Left ventricle myocardium inferior (tissue), 1 donor: ENCODE results near the gene CFAP61. TPM values are rescaled to one million over a fixed set of nuclear protein-coding genes. Genes with fewer than 3 reads are reported as not detected.

Experiments
- DNase-seq: peaks from one replicate; pipeline ENCODE4 v3.0.0-alpha.2; 2020
- H3K27ac ChIP-seq: fragments of 200-600 bp; replicated peaks from 2 replicates; pipeline ENCODE4 v1.8.0; 2021
- H3K27me3 ChIP-seq: fragments of 200-600 bp; 2 replicates; pipeline ENCODE4 v1.8.0; 2021; ENCODE audit warnings: low read depth
- H3K36me3 ChIP-seq: fragments of 200-600 bp; 2 replicates; pipeline ENCODE4 v1.8.0; 2021
- H3K4me1 ChIP-seq: fragments of 200-600 bp; 2 replicates; pipeline ENCODE4 v1.8.0; 2021
- H3K4me3 ChIP-seq: fragments of 200-600 bp; 2 replicates; pipeline ENCODE4 v1.8.0; 2021; ENCODE audit warnings: mild to moderate bottlenecking, moderate library complexity
- H3K9me3 ChIP-seq: fragments of 200-600 bp; replicated peaks from 2 replicates; pipeline ENCODE4 v1.8.0; 2021
- intact Hi-C: fragments of 100-400 bp; cut with micrococcal nuclease; formaldehyde crosslinking; loops from one replicate; pipeline ENCODE4 v1.11.0; 2022
- total RNA-seq: library from RNA; stranded (reverse); fragmentation: NEBNext Ultra II Directional; extraction: Animal tissue kit (Norgen Biotek cat#: 25700); gene quantifications from one replicate; pipeline ENCODE4 v1.2.1, GENCODE V29; 2021
- TF ChIP-seq, protein P1 (sequence below): fragments of 200-600 bp; IDR thresholded peaks from 2 replicates; pipeline ENCODE4 v1.8.0; 2021; ENCODE audit warnings: antibody characterized with exemption, mild to moderate bottlenecking, borderline replicate concordance
- donor health status: DM: no; HTN: yes; CAD: no; lungs with severe emphysema.

CFAP61 gene
- total RNA-seq, 1 donor from 2014 or later, result 54.8 TPM

- no peaks in the 10 kb centered on the region for H3K36me3 ChIP-seq
- TF ChIP-seq, protein P1, sequence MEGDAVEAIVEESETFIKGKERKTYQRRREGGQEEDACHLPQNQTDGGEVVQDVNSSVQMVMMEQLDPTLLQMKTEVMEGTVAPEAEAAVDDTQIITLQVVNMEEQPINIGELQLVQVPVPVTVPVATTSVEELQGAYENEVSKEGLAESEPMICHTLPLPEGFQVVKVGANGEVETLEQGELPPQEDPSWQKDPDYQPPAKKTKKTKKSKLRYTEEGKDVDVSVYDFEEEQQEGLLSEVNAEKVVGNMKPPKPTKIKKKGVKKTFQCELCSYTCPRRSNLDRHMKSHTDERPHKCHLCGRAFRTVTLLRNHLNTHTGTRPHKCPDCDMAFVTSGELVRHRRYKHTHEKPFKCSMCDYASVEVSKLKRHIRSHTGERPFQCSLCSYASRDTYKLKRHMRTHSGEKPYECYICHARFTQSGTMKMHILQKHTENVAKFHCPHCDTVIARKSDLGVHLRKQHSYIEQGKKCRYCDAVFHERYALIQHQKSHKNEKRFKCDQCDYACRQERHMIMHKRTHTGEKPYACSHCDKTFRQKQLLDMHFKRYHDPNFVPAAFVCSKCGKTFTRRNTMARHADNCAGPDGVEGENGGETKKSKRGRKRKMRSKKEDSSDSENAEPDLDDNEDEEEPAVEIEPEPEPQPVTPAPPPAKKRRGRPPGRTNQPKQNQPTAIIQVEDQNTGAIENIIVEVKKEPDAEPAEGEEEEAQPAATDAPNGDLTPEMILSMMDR, result no peak
- H3K4me1 ChIP-seq, result peaks cover 17% of the 10 kb centered on the region
- intact Hi-C loops, result no loop called here
- peaks cover 7% of the 10 kb centered on the region for H3K27me3 ChIP-seq
- peak overlapping the region; percentile 56 for H3K4me3 ChIP-seq
- no peaks in the 10 kb centered on the region for H3K9me3 ChIP-seq
- H3K27ac ChIP-seq, result peak overlapping the region; percentile 93
- peak; percentile 77 for DNase-seq
These were observed 32.7 kb downstream of the CFAP61 start for GRCh38 chr20:20085071-20085470.

DNA sequence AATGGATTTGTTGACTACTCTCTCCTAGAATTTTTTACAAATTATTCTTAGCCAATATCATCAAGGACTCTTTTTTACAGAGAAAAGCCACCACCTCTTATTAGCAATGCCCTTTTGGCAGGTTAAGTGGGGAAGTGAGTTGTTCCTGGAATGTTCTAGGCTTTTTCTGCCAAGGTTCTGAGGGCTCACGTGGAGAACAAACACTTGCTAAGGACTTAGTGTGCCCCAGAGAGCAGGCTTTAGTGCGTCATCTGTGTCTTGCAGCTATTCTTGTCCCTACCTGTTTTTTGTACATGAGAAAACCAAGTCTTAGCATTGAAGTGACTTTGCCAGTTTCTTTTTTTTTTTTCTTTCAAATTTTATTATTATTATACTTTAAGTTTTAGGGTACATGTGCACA, 33.5 kb downstream of the CFAP61 start:
- H3K4me1 ChIP-seq, result peaks cover 19% of the 10 kb centered on the region
- DNase-seq, result no peak
- peaks cover 7% of the 10 kb centered on the region for H3K27me3 ChIP-seq
- H3K36me3 ChIP-seq, result no peaks in the 10 kb centered on the region
- intact Hi-C loops, result no loop called here
- peak overlapping the region; percentile 93 for H3K27ac ChIP-seq
- TF ChIP-seq, protein P1, result no peak
- no peaks in the 10 kb centered on the region for H3K9me3 ChIP-seq
- peak overlapping the region; percentile 56 for H3K4me3 ChIP-seq

DNA sequence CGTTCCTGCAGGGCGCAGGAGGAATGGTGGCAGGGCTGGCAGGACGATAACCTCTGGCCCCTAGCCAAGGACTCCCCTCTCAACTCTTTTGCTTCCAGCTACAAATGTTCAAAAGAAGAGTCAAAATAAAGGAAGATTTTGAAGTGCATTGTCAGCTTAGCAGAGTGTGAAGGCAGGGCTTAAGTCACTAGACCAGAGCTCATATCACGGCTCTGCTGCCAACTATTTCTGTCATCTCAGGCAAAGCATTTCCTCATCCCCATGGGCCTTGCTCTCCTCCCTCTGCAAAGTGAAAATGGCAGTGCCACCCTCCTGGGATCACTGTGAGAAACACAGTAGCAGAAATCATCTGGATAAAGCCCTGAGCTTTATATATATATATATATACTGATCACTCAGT, 36.7 kb downstream of the CFAP61 start:
- Histone ChIP-seq H3K27ac (peak overlapping the region; percentile 93), H3K4me3 (peak overlapping the region; percentile 56)
- TF ChIP-seq, protein P1, result no peak

DNA sequence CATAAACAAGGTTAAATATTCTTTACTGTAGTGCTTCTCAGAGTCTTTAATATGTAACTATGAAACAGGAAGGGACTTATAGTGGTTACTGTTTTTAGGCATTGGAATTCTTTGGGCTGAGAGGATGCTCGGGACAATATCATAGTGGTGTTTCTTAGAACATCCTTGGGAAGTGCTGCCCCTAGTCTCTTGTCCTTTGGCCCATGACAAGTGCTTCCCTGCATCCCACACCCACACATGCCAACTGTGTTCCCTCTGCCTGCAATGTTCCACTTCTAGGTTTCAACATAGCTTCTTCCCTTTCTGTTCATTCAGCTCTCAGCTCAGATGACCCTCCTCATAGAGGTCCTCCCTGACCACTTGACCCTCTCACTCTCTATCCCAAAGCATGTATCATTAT, 37.6 kb downstream of the CFAP61 start:
- peak overlapping the region; percentile 93 for H3K27ac ChIP-seq
- TF ChIP-seq, protein P1, result no peak
- H3K4me1 ChIP-seq, result peaks cover 11% of the 10 kb centered on the region
- peaks cover 4% of the 10 kb centered on the region for H3K27me3 ChIP-seq
- peaks cover 6% of the 10 kb centered on the region for H3K36me3 ChIP-seq
- intact Hi-C loops, result no loop called here
- DNase-seq, result no peak
- no peak overlapping the region for H3K4me3 ChIP-seq
- no peaks in the 10 kb centered on the region for H3K9me3 ChIP-seq

More for the DNA sequence above, 36.7 kb downstream of the CFAP61 start:
- Histone ChIP-seq H3K4me1 (peaks cover 19% of the 10 kb centered on the region), H3K36me3 (peaks cover 6% of the 10 kb centered on the region), H3K27me3 (peaks cover 4% of the 10 kb centered on the region), H3K9me3 (no peaks in the 10 kb centered on the region)
- peak; percentile 20 for DNase-seq
- intact Hi-C loops, result no loop called here

DNA sequence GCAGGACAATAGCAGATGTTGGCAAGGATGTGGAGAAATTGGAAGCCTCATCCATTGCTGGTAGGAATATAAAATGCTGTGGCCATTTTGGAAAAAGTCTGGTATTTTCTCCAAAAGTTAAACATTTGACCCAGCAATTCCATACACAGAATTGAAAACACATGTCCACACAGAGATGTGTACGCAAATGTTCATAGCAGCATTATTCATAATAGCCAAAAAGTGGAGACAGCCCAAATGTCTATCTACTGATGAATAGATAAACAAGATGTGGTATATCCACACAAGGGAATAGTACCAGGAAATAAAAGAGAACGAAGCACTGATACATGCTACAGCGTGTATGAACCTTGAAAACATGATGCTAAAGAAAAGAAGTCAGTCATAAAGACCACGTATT, 40.5 kb downstream of the CFAP61 start:
- Histone ChIP-seq H3K9me3 (no peaks in the 10 kb centered on the region), H3K4me1 (peaks cover 17% of the 10 kb centered on the region)
- intact Hi-C loops, result no loop called here

More for the DNA sequence above, 40.5 kb downstream of the CFAP61 start:
- no peak for DNase-seq
- Histone ChIP-seq H3K4me3 (no peak overlapping the region), H3K27ac (no peak overlapping the region), H3K27me3 (no peaks in the 10 kb centered on the region), H3K36me3 (peaks cover 6% of the 10 kb centered on the region)
- TF ChIP-seq, protein P1, result no peak
